DND-41 (cell line): ENCODE measurements around the gene ATG2A.

Experiments
- ATAC-seq: fragments of 200-7000 bp; cut with Tn5 transposase; 3 replicates; pipeline ENCODE4 v1.9.1; 2021; ENCODE audit warnings: low read depth; ENCODE audit not compliant: insufficient read depth
- DNase-seq: peaks from one replicate; pipeline ENCODE4 v3.0.0-alpha.2; 2020
- H2AFZ ChIP-seq: 2 replicates; pipeline ENCODE4 v1.6.0; 2012; ENCODE audit warnings: low read depth, low read length
- H3K27ac ChIP-seq: 2 replicates; pipeline ENCODE4 v1.5.1; 2012; ENCODE audit warnings: low read length, inconsistent platforms
- H3K27me3 ChIP-seq: fragments of 200-600 bp; sonication (generic); 2 replicates; pipeline ENCODE4 v1.6.0; 2012; ENCODE audit warnings: low read length, mild to moderate bottlenecking, inconsistent platforms; ENCODE audit not compliant: insufficient read depth, poor library complexity
- H3K36me3 ChIP-seq: 2 replicates; pipeline ENCODE4 v1.5.1; 2012; ENCODE audit warnings: low read length, inconsistent platforms; ENCODE audit not compliant: insufficient read depth
- H3K4me1 ChIP-seq: 2 replicates; pipeline ENCODE4 v1.5.1; 2012; ENCODE audit warnings: mild to moderate bottlenecking, low read length; ENCODE audit not compliant: insufficient read depth
- H3K4me2 ChIP-seq: 2 replicates; pipeline ENCODE4 v1.6.0; 2012; ENCODE audit warnings: mild to moderate bottlenecking, moderate library complexity, low read length, inconsistent platforms; ENCODE audit not compliant: insufficient read depth
- H3K4me3 ChIP-seq, 2 experiments: fragments of 200-600 bp in 1 of 2; shearing (Covaris generic) in 1 of 2; 2 replicates each; pipeline ENCODE4 v1.5.1; 2012 to 2016; ENCODE audit warnings: inconsistent platforms in 2 of 2, low read length in 2 of 2, mild to moderate bottlenecking in 2 of 2, low read depth in 1 of 2, moderate library complexity in 1 of 2
- H3K79me2 ChIP-seq: 2 replicates; pipeline ENCODE4 v1.6.0; 2012; ENCODE audit warnings: low read length, inconsistent platforms; ENCODE audit not compliant: insufficient read depth
- H3K9ac ChIP-seq: 2 replicates; pipeline ENCODE4 v1.6.0; 2012; ENCODE audit warnings: low read depth, mild to moderate bottlenecking, inconsistent platforms, low read length, moderate library complexity
- H3K9me3 ChIP-seq: 2 replicates; pipeline ENCODE4 v1.5.1; 2012; ENCODE audit warnings: low read length, moderate library complexity, mild to moderate bottlenecking, inconsistent platforms; ENCODE audit not compliant: insufficient read depth, severe bottlenecking
- H4K20me1 ChIP-seq: 2 replicates; pipeline ENCODE4 v1.6.0; 2012; ENCODE audit warnings: low read length; ENCODE audit not compliant: insufficient read depth
- EZH2 ChIP-seq: IDR thresholded peaks from 3 replicates; pipeline ENCODE4 v1.6.1; 2012; ENCODE audit warnings: borderline replicate concordance, low read depth, mild to moderate bottlenecking, moderate library complexity, low read length, inconsistent platforms; ENCODE audit not compliant: severe bottlenecking
- TF ChIP-seq, protein P1 (sequence below): IDR thresholded peaks from 2 replicates; pipeline ENCODE4 v1.5.1; 2012; ENCODE audit warnings: borderline replicate concordance, low read length, moderate library complexity, mild to moderate bottlenecking; ENCODE audit not compliant: poor library complexity, severe bottlenecking; ENCODE audit errors: extremely low read depth

Gene ATG2A

DNA sequence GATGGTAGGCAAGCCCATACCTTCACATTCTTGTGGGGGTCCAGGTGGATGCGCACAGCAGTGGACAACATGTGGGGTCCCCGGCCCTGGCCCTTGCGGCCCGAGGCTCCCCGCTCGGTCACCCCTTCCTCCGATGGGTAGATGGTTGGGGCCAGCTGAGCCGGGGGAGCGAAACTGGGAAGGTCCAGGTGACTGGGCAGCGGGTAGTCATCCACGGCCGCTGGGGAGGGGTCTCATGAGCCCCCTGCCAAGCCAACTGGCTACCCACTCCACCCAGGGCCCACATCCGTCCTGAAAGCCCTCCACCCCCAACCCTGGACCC, 10.7 kb downstream of the ATG2A start:
- Histone ChIP-seq H3K4me1 (no peaks in the 10 kb centered on the region), H3K9ac (no peak overlapping the region), H2AFZ (no peak overlapping the region), H3K36me3 (peaks cover 81% of the 10 kb centered on the region), H3K4me3 (no peak overlapping the region), H3K27ac (no peak overlapping the region), H3K9me3 (no peaks in the 10 kb centered on the region), H3K79me2 (no peaks in the 10 kb centered on the region), H4K20me1 (no peaks in the 10 kb centered on the region; the same call in 1 of the 2 replicates), H3K4me2 (no peak overlapping the region), H3K27me3 (no peaks in the 10 kb centered on the region)
- no peak for DNase-seq
- TF ChIP-seq EZH2 = no peak
- TF ChIP-seq, protein P1, sequence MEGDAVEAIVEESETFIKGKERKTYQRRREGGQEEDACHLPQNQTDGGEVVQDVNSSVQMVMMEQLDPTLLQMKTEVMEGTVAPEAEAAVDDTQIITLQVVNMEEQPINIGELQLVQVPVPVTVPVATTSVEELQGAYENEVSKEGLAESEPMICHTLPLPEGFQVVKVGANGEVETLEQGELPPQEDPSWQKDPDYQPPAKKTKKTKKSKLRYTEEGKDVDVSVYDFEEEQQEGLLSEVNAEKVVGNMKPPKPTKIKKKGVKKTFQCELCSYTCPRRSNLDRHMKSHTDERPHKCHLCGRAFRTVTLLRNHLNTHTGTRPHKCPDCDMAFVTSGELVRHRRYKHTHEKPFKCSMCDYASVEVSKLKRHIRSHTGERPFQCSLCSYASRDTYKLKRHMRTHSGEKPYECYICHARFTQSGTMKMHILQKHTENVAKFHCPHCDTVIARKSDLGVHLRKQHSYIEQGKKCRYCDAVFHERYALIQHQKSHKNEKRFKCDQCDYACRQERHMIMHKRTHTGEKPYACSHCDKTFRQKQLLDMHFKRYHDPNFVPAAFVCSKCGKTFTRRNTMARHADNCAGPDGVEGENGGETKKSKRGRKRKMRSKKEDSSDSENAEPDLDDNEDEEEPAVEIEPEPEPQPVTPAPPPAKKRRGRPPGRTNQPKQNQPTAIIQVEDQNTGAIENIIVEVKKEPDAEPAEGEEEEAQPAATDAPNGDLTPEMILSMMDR = no peak
- ATAC-seq = no peak

- Histone ChIP-seq H3K9ac (no peak overlapping the region), H3K79me2 (no peaks in the 10 kb centered on the region), H3K4me3 (no peak overlapping the region), H3K4me1 (no peaks in the 10 kb centered on the region), H3K27ac (no peak overlapping the region), H3K4me2 (no peak overlapping the region), H3K36me3 (peaks cover 81% of the 10 kb centered on the region), H2AFZ (no peak overlapping the region), H3K9me3 (no peaks in the 10 kb centered on the region), H3K27me3 (no peaks in the 10 kb centered on the region), H4K20me1 (no peaks in the 10 kb centered on the region; the same call in 1 of the 2 replicates)
- TF ChIP-seq, protein P1 = no peak
- TF ChIP-seq EZH2 = no peak
- DNase-seq (no peak), ATAC-seq (no peak)
Measured at GRCh38 chr11:64905516-64906313, 11.3 kb downstream of the ATG2A start.

GRCh38 chr11:64903291-64903833, 13.6 kb downstream of the ATG2A start:
- H3K36me3 ChIP-seq = peaks cover 72% of the 10 kb centered on the region
- no peaks in the 10 kb centered on the region for H3K27me3 ChIP-seq
- H3K9me3 ChIP-seq = no peaks in the 10 kb centered on the region
- no peaks in the 10 kb centered on the region; the same call in 1 of the 2 replicates for H4K20me1 ChIP-seq
- no peaks in the 10 kb centered on the region for H3K79me2 ChIP-seq
- H3K9ac ChIP-seq = no peak overlapping the region
- no peak overlapping the region for H3K4me3 ChIP-seq
- H3K4me1 ChIP-seq = no peaks in the 10 kb centered on the region
- no peak overlapping the region for H3K27ac ChIP-seq
- no peak for DNase-seq
- ATAC-seq = no peak
- TF ChIP-seq, protein P1 = no peak
- no peak for TF ChIP-seq EZH2
- no peak overlapping the region for H3K4me2 ChIP-seq
- H2AFZ ChIP-seq = no peak overlapping the region
